NB4 (cell line): ENCODE results near the gene PLCXD1.
"Not testable (repeated sequence)": the region's sequence is repeated elsewhere in the genome, so short reads cannot be mapped to it uniquely, and the experiment has no call there.

Experiments used
- DNase-seq: peaks from one replicate; pipeline ENCODE4 v3.0.0; 2010; ENCODE audit warnings: low read depth
- H3K4me3 ChIP-seq: one replicate; pipeline ENCODE4 v1.5.1; 2011; ENCODE audit warnings: mild to moderate bottlenecking, low read depth, low read length, moderate library complexity
- CTCF ChIP-seq: IDR thresholded peaks from one replicate; pipeline ENCODE4 v1.5.1; 2012; ENCODE audit warnings: low read depth, low read length
- MAX ChIP-seq: IDR thresholded peaks from 2 replicates; pipeline ENCODE4 v1.6.1; 2011; ENCODE audit warnings: low read depth, low read length
- MYC ChIP-seq: IDR thresholded peaks from 2 replicates; pipeline ENCODE4 v1.6.1; 2011; ENCODE audit warnings: low read depth, low read length
- POLR2A ChIP-seq: IDR thresholded peaks from 2 replicates; pipeline ENCODE4 v1.6.1; 2011; ENCODE audit warnings: mild to moderate bottlenecking; ENCODE audit not compliant: insufficient read length; ENCODE audit errors: extremely low read depth

Gene PLCXD1

GRCh38 chrX:295136-295535, 14.0 kb downstream of the PLCXD1 start:
- no peak overlapping the region for H3K4me3 ChIP-seq
- no peak for TF ChIP-seq CTCF
- no peak for TF ChIP-seq MYC
- TF ChIP-seq POLR2A: no peak
- no peak for TF ChIP-seq MAX
- DNase-seq: no peak

- no peak for DNase-seq
- TF ChIP-seq CTCF (no peak), MAX (no peak), MYC (no peak), POLR2A (no peak)
- no peak overlapping the region for H3K4me3 ChIP-seq
These were observed 17.8 kb downstream of the PLCXD1 start for GRCh38 chrX:298993-299392.

GRCh38 chrX:300334-300733, 19.2 kb downstream of the PLCXD1 start:
- H3K4me3 ChIP-seq: no peak overlapping the region
- no peak for DNase-seq
- TF ChIP-seq MYC (no peak), CTCF (no peak), MAX (no peak), POLR2A (no peak)

- no peak overlapping the region for H3K4me3 ChIP-seq
- TF ChIP-seq MAX (no peak), MYC (no peak), POLR2A (no peak), CTCF (no peak)
- DNase-seq: no peak
These were observed 21.8 kb downstream of the PLCXD1 start for GRCh38 chrX:302975-303374.

- H3K4me3 ChIP-seq, DNase-seq: not testable (repeated sequence)
These were observed 24.8 kb downstream of the PLCXD1 start for GRCh38 chrX:305781-306613.

GRCh38 chrX:306614-307251, 25.6 kb downstream of the PLCXD1 start:
- not testable (repeated sequence) for DNase-seq, H3K4me3 ChIP-seq
